Liver (tissue), 9 donors: ENCODE results near the gene CCDC33. TPM values are rescaled to one million over a fixed set of nuclear protein-coding genes. Genes with fewer than 3 reads are reported as not detected.

Experiments
- DNase-seq: peaks from one replicate; pipeline ENCODE4 v3.0.0-alpha.2; 2017; ENCODE audit warnings: low spot score
- H3K27ac ChIP-seq, 2 donors: one replicate each; pipeline ENCODE4 v1.7.0; 2013; ENCODE audit warnings: inconsistent platforms in 2 of 2, low read length in 2 of 2, control low read depth in 1 of 2, low read depth in 1 of 2, mild to moderate bottlenecking in 1 of 2
- H3K27me3 ChIP-seq, 4 donors: one replicate each; pipeline versions ENCODE4 v1.6.1 to v1.7.0; 2013; ENCODE audit warnings: low read length in 3 of 4, inconsistent platforms in 1 of 4, mild to moderate bottlenecking in 1 of 4, moderate library complexity in 1 of 4; ENCODE audit not compliant: control insufficient read depth in 4 of 4, insufficient read depth in 4 of 4
- H3K36me3 ChIP-seq, 4 donors: one replicate each; pipeline versions ENCODE4 v1.6.1 to v1.7.0; 2013; ENCODE audit warnings: low read length in 3 of 4, mild to moderate bottlenecking in 3 of 4, low read depth in 1 of 4, moderate library complexity in 1 of 4; ENCODE audit not compliant: control insufficient read depth in 4 of 4, insufficient read depth in 3 of 4
- H3K4me1 ChIP-seq, 4 donors: one replicate each; pipeline versions ENCODE4 v1.6.1 to v1.7.0; 2013; ENCODE audit warnings: low read length in 3 of 4, mild to moderate bottlenecking in 3 of 4, moderate library complexity in 1 of 4; ENCODE audit not compliant: control insufficient read depth in 4 of 4, insufficient read depth in 4 of 4
- H3K4me3 ChIP-seq, 3 donors: one replicate each; pipeline versions ENCODE4 v1.6.1 to v1.7.0; 2013; ENCODE audit warnings: low read length in 3 of 3, control low read depth in 1 of 3, low read depth in 1 of 3, mild to moderate bottlenecking in 1 of 3
- H3K9ac ChIP-seq, 2 donors: one replicate each; pipeline ENCODE4 v1.7.0; 2013; ENCODE audit warnings: low read length in 2 of 2, mild to moderate bottlenecking in 2 of 2, moderate library complexity in 2 of 2, control low read depth in 1 of 2, low read depth in 1 of 2
- H3K9me3 ChIP-seq, 4 donors: one replicate each; pipeline versions ENCODE4 v1.6.1 to v1.7.0; 2013; ENCODE audit warnings: low read length in 3 of 4; ENCODE audit not compliant: control insufficient read depth in 4 of 4
- ATF3 ChIP-seq: IDR thresholded peaks from 2 replicates; pipeline ENCODE4 v1.6.1; 2016; ENCODE audit warnings: antibody characterized with exemption
- CTCF ChIP-seq: fragments of 150-350 bp; IDR thresholded peaks from 2 replicates; pipeline ENCODE4 v1.5.1; 2017; ENCODE audit warnings: improper control_type of control experiment, low read depth, low read length; ENCODE audit not compliant: missing input control
- EGR1 ChIP-seq, 2 donors: IDR thresholded peaks; 2 replicates each; pipeline ENCODE4 v1.6.1; 2016 to 2018; ENCODE audit warnings: antibody characterized with exemption in 2 of 2, low read depth in 2 of 2
- FOXA1 ChIP-seq: IDR thresholded peaks from 2 replicates; pipeline ENCODE4 v1.6.1; 2016; ENCODE audit warnings: antibody characterized with exemption
- FOXA2 ChIP-seq: IDR thresholded peaks from 2 replicates; pipeline ENCODE4 v1.6.1; 2016; ENCODE audit warnings: antibody characterized with exemption
- GABPA ChIP-seq, 2 donors: IDR thresholded peaks in 1 of 2; conservative IDR thresholded peaks in 1 of 2; 2 replicates each; pipeline ENCODE4 v1.6.1; 2016; ENCODE audit warnings: antibody characterized with exemption in 2 of 2, mild to moderate bottlenecking in 1 of 2, moderate library complexity in 1 of 2
- HNF4A ChIP-seq, 2 donors: conservative IDR thresholded peaks; 2 replicates each; pipeline ENCODE4 v1.6.1; 2016; ENCODE audit warnings: antibody characterized with exemption in 2 of 2, mild to moderate bottlenecking in 2 of 2
- HNF4G ChIP-seq: IDR thresholded peaks from 2 replicates; pipeline ENCODE4 v1.6.1; 2016; ENCODE audit warnings: antibody characterized with exemption
- JUND ChIP-seq, 2 donors: IDR thresholded peaks; 2 replicates each; pipeline ENCODE4 v1.6.1; 2016; ENCODE audit warnings: antibody characterized with exemption in 2 of 2
- MAX ChIP-seq: IDR thresholded peaks from 2 replicates; pipeline ENCODE4 v1.6.1; 2016; ENCODE audit warnings: antibody characterized with exemption
- NR2F2 ChIP-seq: IDR thresholded peaks from 2 replicates; pipeline ENCODE4 v1.6.1; 2016; ENCODE audit warnings: antibody characterized with exemption
- RAD21 ChIP-seq, 2 donors: IDR thresholded peaks; 2 replicates each; pipeline ENCODE4 v1.6.1; 2016; ENCODE audit warnings: antibody characterized with exemption in 2 of 2, mild to moderate bottlenecking in 2 of 2
- REST ChIP-seq: IDR thresholded peaks from 2 replicates; pipeline ENCODE4 v1.6.1; 2016; ENCODE audit warnings: antibody characterized with exemption, mild to moderate bottlenecking
- RXRA ChIP-seq, 2 donors: IDR thresholded peaks; 2 replicates each; pipeline ENCODE4 v1.6.1; 2017 to 2018; ENCODE audit warnings: antibody characterized with exemption in 2 of 2, mild to moderate bottlenecking in 1 of 2
- SP1 ChIP-seq: IDR thresholded peaks from 2 replicates; pipeline ENCODE4 v1.6.1; 2018; ENCODE audit warnings: antibody characterized with exemption, mild to moderate bottlenecking
- TAF1 ChIP-seq: conservative IDR thresholded peaks from 2 replicates; pipeline ENCODE4 v1.6.1; 2016; ENCODE audit warnings: antibody characterized with exemption, mild to moderate bottlenecking
- YY1 ChIP-seq: IDR thresholded peaks from 2 replicates; pipeline ENCODE4 v1.6.1; 2016; ENCODE audit warnings: antibody characterized with exemption, mild to moderate bottlenecking
- ZBTB33 ChIP-seq: IDR thresholded peaks from 2 replicates; pipeline ENCODE4 v1.6.1; 2016; ENCODE audit warnings: antibody characterized with exemption
- WGBS: extraction: QIAGEN DNeasy Blood & Tissue Kit; methylation state at CpG from one replicate; pipeline ENCODE4 v1.1.7; 2013; 5-methylcytosine and 5-hydroxymethylcytosine counted together
- polyA plus RNA-seq, 2 donors: library from polyadenylated mRNA; stranded (reverse) in 1 of 2; unstranded in 1 of 2; fragments of 200-250 nt in 1 of 2; fragments of >200 nt in 1 of 2; fragmentation: Nextera tagmentation in 1 of 2; extraction: Ambion mirVana in 1 of 2; gene quantifications; one replicate each; pipeline versions ENCODE4 v1.2.1 to v1.2.3, GENCODE V29; 2013 to 2015
- total RNA-seq, 2 donors: library from RNA; depleted of rRNA; stranded (reverse); fragments of >200 nt; gene quantifications; one replicate each; pipeline ENCODE4 v1.2.3, GENCODE V29; 2014
- donor health status: healthy.
- donor health status: healthy.
- donor health status: healthy.
- donor health status: healthy.
- donor health status: healthy.

Gene CCDC33
- total and polyA plus RNA-seq, 4 donors, result not detected

GRCh38 chr15:74220475-74221248 is 15.5 kb upstream of the CCDC33 start:
- H3K4me1 ChIP-seq, result no peaks in the 10 kb centered on the region
- peaks cover 0 to 7% (median 2%) of the 10 kb centered on the region in 4 donors for H3K27me3 ChIP-seq
- DNase-seq, result no peak
- WGBS, result 51% methylated on average over 11 of the region's 11 CpGs
- no peaks in the 10 kb centered on the region for H3K9me3 ChIP-seq
- no peak for TF ChIP-seq REST
- TF ChIP-seq HNF4A (conservative IDR thresholded peaks at IDR 0.05), result no peak
- TF ChIP-seq GABPA (IDR thresholded peaks at IDR 0.05 in 1 of 2, conservative IDR thresholded peaks at IDR 0.05 in 1 of 2), result no peak
- no peak for TF ChIP-seq HNF4G
- TF ChIP-seq SP1, result no peak
- TF ChIP-seq MAX, result no peak
- TF ChIP-seq YY1, result no peak
- no peak for TF ChIP-seq TAF1
- TF ChIP-seq FOXA2, result no peak
- no peak for TF ChIP-seq RAD21 (IDR thresholded peaks at IDR 0.05)
- no peak for TF ChIP-seq RXRA (IDR thresholded peaks at IDR 0.05)
- TF ChIP-seq JUND (IDR thresholded peaks at IDR 0.05), result no peak
- no peak for TF ChIP-seq FOXA1
- TF ChIP-seq CTCF, result no peak
- TF ChIP-seq ATF3, result no peak
- no peak for TF ChIP-seq ZBTB33
- TF ChIP-seq EGR1 (IDR thresholded peaks at IDR 0.05; ENCODE audit: low read depth in 2 of 2), result no peak
- TF ChIP-seq NR2F2, result no peak
- no peak overlapping the region for H3K4me3 ChIP-seq
- H3K36me3 ChIP-seq, result no peaks in the 10 kb centered on the region
- H3K27ac ChIP-seq, result no peak overlapping the region
- no peak overlapping the region for H3K9ac ChIP-seq
